HepG2 (cell line): ENCODE measurements around the gene STXBP4. TPM values are rescaled to one million over a fixed set of nuclear protein-coding genes. Genes with fewer than 3 reads are reported as not detected.

Experiments used
- ATAC-seq: fragments of 200-7000 bp; cut with Tn5 transposase; 3 replicates; pipeline ENCODE4 v1.9.1; 2020; ENCODE audit warnings: mild to moderate bottlenecking, moderate library complexity
- BruUV-seq: library from RNA; stranded (reverse); fragments of 400-500 nt; replicated peaks from 2 replicates; lab custom pipeline; 2021; lab: Mats Ljungman, UMichigan
- CTCF ChIA-PET: fragments of 300-600 bp; formaldehyde crosslinking; extraction: SDS; loops from one replicate; lab custom pipeline; 2021; ENCODE audit warnings: low total read pairs, inconsistent platforms, low intra/inter-chr PET ratio; lab: Yijun Ruan, JAX
- POLR2A ChIA-PET: fragments of 350-600 bp; sonication (Branson Sonifier 250); formaldehyde crosslinking; loops from one replicate; lab custom pipeline; 2020; ENCODE audit warnings: antibody characterized with exemption, inconsistent platforms; lab: Yijun Ruan, JAX
- DNase-seq: peaks from one replicate; pipeline ENCODE4 v3.0.0-alpha.2; 2015; ENCODE audit warnings: low spot score
- FAIRE-seq: peaks from 3 replicates; lab custom pipeline; 2011; peaks lifted over from hg19 to GRCh38; lab: Jason Lieb, UNC
- H2AFZ ChIP-seq: one replicate; pipeline ENCODE4 v1.6.1; 2011; ENCODE audit warnings: low read length, inconsistent platforms
- H3K27ac ChIP-seq: fragments of 300-600 bp; 3 replicates; pipeline ENCODE4 v1.8.0; 2011; ENCODE audit warnings: mixed run types, mild to moderate bottlenecking, mixed read lengths, low read length, inconsistent platforms; ENCODE audit not compliant: insufficient read depth; ENCODE audit errors: extremely low read length
- H3K27me3 ChIP-seq, 2 experiments: fragments of 200-600 bp in 1 of 2; 2 replicates in 1 of 2; 3 replicates in 1 of 2; pipeline versions ENCODE4 v1.6.0 to v1.8.0; 2011; ENCODE audit warnings: low read length in 2 of 2, mild to moderate bottlenecking in 2 of 2, moderate library complexity in 2 of 2, inconsistent platforms in 1 of 2; ENCODE audit not compliant: insufficient read depth in 2 of 2, control insufficient read depth in 1 of 2
- H3K36me3 ChIP-seq, 2 experiments: fragments of 200-600 bp in 1 of 2; replicated peaks in 1 of 2; 2 replicates in 1 of 2; 3 replicates in 1 of 2; pipeline versions ENCODE4 v1.5.1 to v1.8.0; 2011; ENCODE audit warnings: low read length in 2 of 2, inconsistent platforms in 1 of 2; ENCODE audit not compliant: insufficient read depth in 2 of 2, control insufficient read depth in 1 of 2
- H3K4me1 ChIP-seq: 2 replicates; pipeline ENCODE4 v1.5.1; 2012; ENCODE audit warnings: low read length, inconsistent platforms; ENCODE audit not compliant: insufficient read depth
- H3K4me2 ChIP-seq: 2 replicates; pipeline ENCODE4 v1.6.0; 2011; ENCODE audit warnings: low read depth, low read length, inconsistent platforms
- H3K4me3 ChIP-seq, 3 experiments: fragments of 200-600 bp in 1 of 3; sonication (generic), shearing (Covaris generic) in 1 of 3; replicated peaks in 1 of 3; 2 replicates each; pipeline ENCODE4 v1.5.1; 2011 to 2016; ENCODE audit warnings: low read length in 3 of 3, inconsistent platforms in 2 of 3, low read depth in 2 of 3, mild to moderate bottlenecking in 2 of 3, control low read depth in 1 of 3, mixed read lengths in 1 of 3; ENCODE audit not compliant: insufficient read depth in 1 of 3
- H3K79me2 ChIP-seq: one replicate; pipeline ENCODE4 v1.6.1; 2011; ENCODE audit warnings: low read length, inconsistent platforms; ENCODE audit not compliant: insufficient read depth
- H3K9ac ChIP-seq: 2 replicates; pipeline ENCODE4 v1.6.0; 2011; ENCODE audit warnings: mild to moderate bottlenecking, low read depth, low read length, inconsistent platforms; ENCODE audit not compliant: insufficient read depth
- H3K9me3 ChIP-seq: 2 replicates; pipeline ENCODE4 v1.5.1; 2012; ENCODE audit warnings: mild to moderate bottlenecking, low read length
- H4K20me1 ChIP-seq: 2 replicates; pipeline ENCODE4 v1.6.0; 2011; ENCODE audit warnings: inconsistent platforms, mild to moderate bottlenecking, low read length, moderate library complexity; ENCODE audit not compliant: insufficient read depth
- CEBPB ChIP-seq: IDR thresholded peaks from 2 replicates; pipeline ENCODE4 v1.6.1; 2011; ENCODE audit warnings: low read depth, low read length, improper control_type of control experiment, borderline replicate concordance
- CEBPG ChIP-seq: IDR thresholded peaks from 2 replicates; pipeline ENCODE4 v1.6.1; 2016
- CTCF ChIP-seq: sonication (generic); formaldehyde crosslinking; IDR thresholded peaks from 2 replicates; pipeline ENCODE4 v1.5.0; 2020; ENCODE audit warnings: mild to moderate bottlenecking, missing genetic modification reagents, moderate library complexity
- IRF9 ChIP-seq: sonication (generic); formaldehyde crosslinking; IDR thresholded peaks from 2 replicates; pipeline ENCODE4 v1.8.0; 2022; ENCODE audit warnings: missing genetic modification reagents, mild to moderate bottlenecking, borderline replicate concordance
- RAD21 ChIP-seq: fragments of 450-650 bp; formaldehyde crosslinking; IDR thresholded peaks from 2 replicates; pipeline ENCODE4 v1.5.0; 2020; ENCODE audit warnings: mild to moderate bottlenecking
- SMAD3 ChIP-seq: sonication (generic); formaldehyde crosslinking; IDR thresholded peaks from 2 replicates; pipeline ENCODE4 v1.4.0; 2020; ENCODE audit warnings: missing genetic modification reagents
- SMC3 ChIP-seq: IDR thresholded peaks from 2 replicates; pipeline ENCODE4 v1.6.1; 2011; ENCODE audit warnings: low read length, improper control_type of control experiment
- STAG1 ChIP-seq: sonication (generic); formaldehyde crosslinking; IDR thresholded peaks from 2 replicates; pipeline ENCODE4 v1.4.0; 2020; ENCODE audit warnings: missing genetic modification reagents
- ZNF501 ChIP-seq: sonication (generic); formaldehyde crosslinking; IDR thresholded peaks from 2 replicates; pipeline ENCODE4 v1.5.1; 2020; ENCODE audit warnings: mild to moderate bottlenecking, moderate library complexity, missing genetic modification reagents
- WGBS: methylation state at CpG from one replicate; pipeline ENCODE4 v1.1.6; 2017; ENCODE audit warnings: low lambda C conversion rate; 5-methylcytosine and 5-hydroxymethylcytosine counted together
- in situ Hi-C: cut with HindIII; loops from 2 replicates; pipeline ENCODE4 v1.10.0; 2017; ENCODE audit warnings: low pct_unique_long_range_greater_than_20kb; ENCODE audit not compliant: extremely low pct_ligation_motif_present
- intact Hi-C: fragments of 100-400 bp; cut with micrococcal nuclease; formaldehyde crosslinking; loops from one replicate; pipeline ENCODE4 v1.10.0; 2022; ENCODE audit not compliant: unreplicated experiment
- polyA plus RNA-seq, 8 experiments: library from polyadenylated mRNA; depleted of rRNA in 3 of 8; stranded (reverse) in 7 of 8; unstranded in 1 of 8; fragments of >200 nt; fragmentation: Illumina TruSeq in 4 of 8; extraction: Trizol in 4 of 8; gene quantifications; 2 replicates each; pipeline versions ENCODE4 v1.2.1 to v1.2.3, GENCODE V29; 2011 to 2016; ENCODE audit warnings: low read depth in 4 of 8, missing spikeins in 1 of 8, mixed read lengths in 1 of 8; ENCODE audit not compliant: insufficient read depth in 1 of 8
- total RNA-seq, 5 experiments: library from RNA; depleted of rRNA; stranded (reverse); fragments of >200 nt; fragmentation: Illumina TruSeq; extraction: Trizol; gene quantifications; 2 replicates each; pipeline ENCODE4 v1.2.3, GENCODE V29; 2016; ENCODE audit warnings: low read depth in 1 of 5
- TF ChIP-seq, protein P1 (sequence below): fragments of 450-650 bp; IDR thresholded peaks from 2 replicates; pipeline ENCODE4 v1.6.1; 2017; ENCODE audit warnings: mild to moderate bottlenecking

The STXBP4 gene
- total and polyA plus RNA-seq, 2 of the 13 experiments (the other 11 are each of a cell fraction or from before 2014, with no cell fraction given) = 8.5 to 36.1 TPM

DNA sequence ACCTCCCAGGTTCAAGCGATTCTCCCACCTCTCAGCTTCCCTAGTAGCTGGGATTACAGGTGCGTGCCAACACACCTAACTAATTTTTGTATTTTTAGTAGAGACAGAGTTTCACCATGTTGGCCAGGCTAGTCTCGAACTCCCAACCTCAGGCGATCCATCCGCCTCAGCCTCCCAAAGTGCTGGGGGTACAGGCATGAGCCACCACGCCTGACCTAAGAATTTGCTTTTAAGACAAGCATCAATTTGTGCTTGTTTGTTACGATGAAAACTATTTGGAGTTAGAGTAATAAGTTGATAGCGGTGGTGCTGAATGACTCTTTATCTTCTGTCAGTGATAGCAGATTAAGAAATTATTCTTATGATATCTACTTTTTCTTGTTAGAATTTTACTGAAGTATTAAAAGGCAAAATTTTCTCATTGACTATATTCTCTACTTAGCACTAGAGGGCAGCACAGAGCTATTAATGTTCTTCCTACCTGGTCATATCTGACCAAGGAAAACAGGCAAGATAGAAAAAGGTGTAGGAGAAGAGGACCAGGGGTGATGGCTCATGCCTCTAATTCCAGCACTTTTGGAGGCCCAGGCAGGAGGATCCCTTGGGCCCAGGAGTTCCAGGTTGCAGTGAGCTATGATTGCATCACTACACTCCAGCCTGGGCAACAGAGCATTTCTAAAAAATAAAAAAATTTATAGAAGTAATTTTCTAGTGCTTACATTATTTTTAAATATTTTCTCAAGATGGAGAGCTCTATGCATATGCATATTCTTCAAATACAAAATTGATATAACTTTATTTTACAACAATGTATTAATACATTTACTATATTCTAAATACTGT is 24.5 kb downstream of the STXBP4 start:
- WGBS = 81% methylated on average over 8 of the region's 8 CpGs
- CTCF ChIA-PET = interaction anchor here (0.6 to 2.1 kb wide), 7 partner anchors 13 to 521 kb away, joined by 3 to 23 read pairs (median 4); no protein-coding TSS in a partner anchor
- FAIRE-seq (no peak), DNase-seq (peak; percentile 65)
- peaks cover 2 to 18% of the 10 kb centered on the region in 2 experiments for H3K36me3 ChIP-seq
- H3K4me1 ChIP-seq = no peaks in the 10 kb centered on the region
- TF ChIP-seq STAG1 (CRISPR knock-in tag) (peak; percentile 85), IRF9 (CRISPR knock-in tag) (no peak), RAD21 (CRISPR knock-in tag) (peak; percentile 57), CEBPB (peak; percentile 24; the same call in 1 of the 2 replicates), SMAD3 (CRISPR knock-in tag) (0 out of 2 replicates have a peak, but pooled peaks have one; percentile 39), CEBPG (0 out of 2 replicates have a peak, but pooled peaks have one; percentile 15), SMC3 (peak; percentile 56), ZNF501 (CRISPR knock-in tag) (peak; percentile 21; the same call in 1 of the 2 replicates), CTCF (CRISPR knock-in tag) (peak; percentile 74)
- TF ChIP-seq, protein P1, sequence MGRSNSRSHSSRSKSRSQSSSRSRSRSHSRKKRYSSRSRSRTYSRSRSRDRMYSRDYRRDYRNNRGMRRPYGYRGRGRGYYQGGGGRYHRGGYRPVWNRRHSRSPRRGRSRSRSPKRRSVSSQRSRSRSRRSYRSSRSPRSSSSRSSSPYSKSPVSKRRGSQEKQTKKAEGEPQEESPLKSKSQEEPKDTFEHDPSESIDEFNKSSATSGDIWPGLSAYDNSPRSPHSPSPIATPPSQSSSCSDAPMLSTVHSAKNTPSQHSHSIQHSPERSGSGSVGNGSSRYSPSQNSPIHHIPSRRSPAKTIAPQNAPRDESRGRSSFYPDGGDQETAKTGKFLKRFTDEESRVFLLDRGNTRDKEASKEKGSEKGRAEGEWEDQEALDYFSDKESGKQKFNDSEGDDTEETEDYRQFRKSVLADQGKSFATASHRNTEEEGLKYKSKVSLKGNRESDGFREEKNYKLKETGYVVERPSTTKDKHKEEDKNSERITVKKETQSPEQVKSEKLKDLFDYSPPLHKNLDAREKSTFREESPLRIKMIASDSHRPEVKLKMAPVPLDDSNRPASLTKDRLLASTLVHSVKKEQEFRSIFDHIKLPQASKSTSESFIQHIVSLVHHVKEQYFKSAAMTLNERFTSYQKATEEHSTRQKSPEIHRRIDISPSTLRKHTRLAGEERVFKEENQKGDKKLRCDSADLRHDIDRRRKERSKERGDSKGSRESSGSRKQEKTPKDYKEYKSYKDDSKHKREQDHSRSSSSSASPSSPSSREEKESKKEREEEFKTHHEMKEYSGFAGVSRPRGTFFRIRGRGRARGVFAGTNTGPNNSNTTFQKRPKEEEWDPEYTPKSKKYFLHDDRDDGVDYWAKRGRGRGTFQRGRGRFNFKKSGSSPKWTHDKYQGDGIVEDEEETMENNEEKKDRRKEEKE = no peak
- TF ChIP-seq, all 625 proteins: peak for 8
- H3K79me2 ChIP-seq = no peaks in the 10 kb centered on the region
- no peak overlapping the region for H3K4me3 ChIP-seq
- H3K27ac ChIP-seq = no peak overlapping the region
- in situ Hi-C loops = loop anchor here (5.0 to 10.0 kb wide), 2 partner anchors 364 to 522 kb away; partner anchors contain the start of gene SMIM36
- POLR2A ChIA-PET = interaction anchor here (0.9 kb wide), 1 partner anchor 20 kb away, joined by 3 read pairs; no protein-coding TSS in a partner anchor
- ATAC-seq = peak; percentile 86
- intact Hi-C loops = loop anchor here (1.0 to 5.0 kb wide), 5 partner anchors 271 to 519 kb away; partner anchors contain the start of genes HLF and SMIM36
- H3K27me3 ChIP-seq = no peaks in the 10 kb centered on the region
- H3K9me3 ChIP-seq = no peaks in the 10 kb centered on the region
- H2AFZ ChIP-seq = no peak overlapping the region
- H4K20me1 ChIP-seq = no peaks in the 10 kb centered on the region
- H3K4me2 ChIP-seq = no peak overlapping the region
- no TSS peak for BruUV-seq
- H3K9ac ChIP-seq = no peak overlapping the region
